ENCODE measurements around the gene USP3.

GRCh38 chr15:63636518-63637061 lies 132.2 kb downstream of the USP3 start:
- TF ChIP-seq CTCF (IDR thresholded peaks at IDR 0.05) (no peak), POLR2A (IDR thresholded peaks at IDR 0.05) (no peak)
